Neural progenitor cell (in vitro differentiated cells): ENCODE results near the gene DNAJC25.

Experiments used
- CTCF ChIP-seq: fragments of 200-600 bp; sonication (generic); IDR thresholded peaks from 2 replicates; pipeline ENCODE4 v1.5.1; 2017; ENCODE audit warnings: antibody characterized with exemption, mild to moderate bottlenecking
- EZH2 ChIP-seq: fragments of 200-600 bp; sonication (generic); IDR thresholded peaks from 2 replicates; pipeline ENCODE4 v1.6.1; 2017; ENCODE audit warnings: antibody characterized with exemption, mild to moderate bottlenecking, moderate library complexity
- EZH2phosphoT487 ChIP-seq: fragments of 200-600 bp; sonication (generic); IDR thresholded peaks from 2 replicates; pipeline ENCODE4 v1.6.1; 2017; ENCODE audit warnings: antibody characterized with exemption

- TF ChIP-seq CTCF (peak; percentile 80), EZH2 (no peak), EZH2phosphoT487 (no peak)
These were observed 33.0 kb upstream of the DNAJC25 start for GRCh38 chr9:111597852-111598732.
